HL-60/S4 treated with phorbol 12-myristate 13-acetate at 8.2 ng/mL for 4 days and 3 days (cell line): Measurements from ENCODE around the gene DLD.
"Not testable (repeated sequence)": the region's sequence is repeated elsewhere in the genome, so short reads cannot be mapped to it uniquely, and the experiment has no call there.

ENCODE experiments used
- in situ Hi-C: fragments of 300-500 bp; cut with MboI; formaldehyde crosslinking; loops from 2 replicates; pipeline ENCODE4 v1.15.0; 2022; ENCODE audit warnings: low sequenced_read_pairs

DLD gene

GRCh38 chr7:107915541-107915940, 24.6 kb downstream of the DLD start:
- in situ Hi-C loops = no loop called here

- in situ Hi-C loops = no loop called here
Observed at GRCh38 chr7:107917763-107918651, 27.0 kb downstream of the DLD start.

GRCh38 chr7:107918948-107919347, 28.0 kb downstream of the DLD start:
- in situ Hi-C loops = no loop called here

DNA sequence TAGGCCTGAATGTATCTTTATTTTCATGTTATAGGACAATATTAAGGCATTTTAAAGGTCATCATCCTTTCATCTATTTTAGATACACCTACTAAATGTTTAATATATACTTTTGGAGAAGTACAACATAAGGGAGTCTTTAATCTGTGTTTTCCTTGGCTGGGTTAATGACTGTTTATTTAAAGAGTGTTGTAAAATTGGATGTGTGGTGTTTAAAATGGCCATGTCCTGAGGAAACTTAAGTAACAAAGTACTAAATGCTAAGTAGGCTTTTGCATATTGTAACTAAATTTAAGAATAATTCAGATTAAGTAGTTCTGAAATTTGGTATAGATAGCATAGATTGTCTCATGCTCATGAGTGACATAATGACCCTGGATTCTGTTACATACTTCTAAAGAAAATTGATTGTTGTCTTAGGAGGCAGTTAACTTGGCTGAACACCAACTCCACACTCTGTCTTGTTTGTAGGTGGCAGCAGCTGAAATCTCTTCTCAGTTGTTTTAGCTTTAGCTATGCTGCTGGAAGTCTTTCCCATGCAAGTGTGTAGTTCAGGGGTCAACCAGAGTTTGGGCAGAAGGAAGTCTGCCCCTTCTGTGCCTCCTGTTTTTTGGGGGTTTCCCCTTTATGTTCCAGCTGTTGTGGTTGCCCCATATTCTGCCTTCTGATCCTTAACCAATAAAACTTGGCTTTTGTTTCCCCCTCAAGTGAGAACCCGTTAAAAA, 29.2 kb downstream of the DLD start:
- in situ Hi-C loops = no loop called here

DNA sequence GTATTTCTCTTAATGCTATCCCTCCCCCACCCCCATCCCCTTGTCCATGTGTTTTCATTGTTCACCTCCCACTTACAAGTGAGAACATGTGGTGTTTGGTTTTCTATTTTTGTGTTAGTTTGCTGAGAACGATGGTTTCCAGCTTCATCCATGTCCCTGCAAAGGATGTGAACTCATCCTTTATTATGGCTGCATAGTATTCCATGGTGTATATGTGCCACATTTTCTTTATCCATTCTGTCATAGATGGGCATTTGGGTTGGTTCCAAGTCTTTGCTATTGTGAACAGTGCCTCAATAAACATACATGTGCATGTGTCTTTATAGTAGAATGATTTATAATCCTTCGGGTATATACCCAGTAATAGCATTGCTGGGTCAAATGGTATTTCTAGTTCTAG, 30.8 kb downstream of the DLD start:
- in situ Hi-C loops = not testable (repeated sequence)

DNA sequence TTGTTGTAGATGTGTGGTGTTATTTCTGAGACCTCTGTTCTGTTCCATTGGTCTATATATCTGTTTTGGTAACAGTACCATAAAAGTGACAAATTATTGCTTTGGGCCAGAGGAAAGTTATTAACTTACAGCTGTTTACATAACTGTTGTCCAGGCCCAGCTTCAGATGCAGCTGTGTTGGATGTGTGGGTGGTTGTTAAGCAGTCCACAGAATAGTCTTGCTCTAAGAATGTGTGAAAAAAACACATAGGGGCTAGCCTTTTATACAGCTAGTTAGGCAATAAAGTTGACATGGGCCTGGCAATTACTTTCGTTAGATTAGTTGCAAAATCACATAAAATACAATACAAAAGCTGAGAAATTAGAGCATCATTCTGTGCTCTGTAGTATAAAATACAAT, 31.9 kb downstream of the DLD start:
- in situ Hi-C loops = no loop called here

GRCh38 chr7:107924841-107925504, 34.0 kb downstream of the DLD start:
- in situ Hi-C loops = no loop called here

GRCh38 chr7:107926481-107926880, 35.5 kb downstream of the DLD start:
- in situ Hi-C loops = no loop called here

DNA sequence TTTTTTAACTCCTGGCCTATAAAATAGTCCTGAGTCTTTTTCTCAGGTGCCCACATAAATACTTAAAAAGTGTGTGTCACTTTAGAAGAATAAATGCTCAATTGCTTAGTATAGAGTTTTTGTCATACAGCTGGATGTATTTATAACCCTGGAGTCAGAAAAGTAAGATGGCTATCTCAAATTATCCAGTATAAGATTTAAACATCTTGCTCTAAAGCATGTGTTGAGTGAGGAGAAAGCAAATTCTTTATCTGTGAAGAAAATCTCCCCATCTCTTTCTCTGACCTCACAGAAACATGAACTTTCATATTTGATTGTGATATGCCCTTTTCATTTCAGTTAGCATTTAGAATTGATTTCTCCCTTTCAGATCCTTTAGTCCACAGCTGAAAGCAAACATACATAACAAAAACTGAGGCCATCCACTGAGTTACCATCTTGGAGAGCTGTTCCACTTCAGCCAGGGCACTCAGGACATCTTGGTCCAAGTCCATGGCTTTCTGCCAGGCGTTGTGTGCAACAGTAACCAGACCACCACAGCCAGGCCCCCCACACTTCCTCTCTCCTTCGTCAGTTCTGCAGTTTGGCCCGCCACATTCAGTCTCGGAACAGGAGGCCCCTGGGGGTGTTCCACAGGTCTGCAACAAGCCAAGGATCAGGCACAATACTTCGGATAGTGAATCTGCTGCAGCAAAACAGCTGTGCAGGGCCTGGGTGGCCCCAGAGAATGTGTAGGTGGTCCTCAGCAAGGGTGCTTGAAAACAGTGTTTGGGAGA, 40.9 kb downstream of the DLD start:
- in situ Hi-C loops = no loop called here

DNA sequence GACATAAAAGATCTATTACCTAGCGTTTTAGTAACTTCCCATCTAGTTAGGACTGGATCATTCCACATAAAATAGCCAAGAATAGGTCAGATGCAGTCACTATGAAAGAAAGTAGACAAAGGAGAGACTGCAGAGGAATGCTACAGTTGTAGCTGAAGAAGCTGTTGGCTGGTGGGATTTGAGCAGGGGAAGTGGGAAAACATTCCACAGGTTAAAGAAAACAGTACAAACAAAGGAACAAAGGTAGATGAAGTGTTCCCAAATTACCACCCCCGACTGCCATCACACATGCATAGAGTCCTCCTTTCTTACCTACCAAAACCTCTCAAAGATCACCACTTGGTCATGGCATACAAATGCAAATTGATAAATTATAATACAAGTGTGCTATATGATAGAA, 41.8 kb downstream of the DLD start:
- in situ Hi-C loops = no loop called here

- in situ Hi-C loops = no loop called here
Observed at GRCh38 chr7:107933386-107934013, 42.5 kb downstream of the DLD start.

DNA sequence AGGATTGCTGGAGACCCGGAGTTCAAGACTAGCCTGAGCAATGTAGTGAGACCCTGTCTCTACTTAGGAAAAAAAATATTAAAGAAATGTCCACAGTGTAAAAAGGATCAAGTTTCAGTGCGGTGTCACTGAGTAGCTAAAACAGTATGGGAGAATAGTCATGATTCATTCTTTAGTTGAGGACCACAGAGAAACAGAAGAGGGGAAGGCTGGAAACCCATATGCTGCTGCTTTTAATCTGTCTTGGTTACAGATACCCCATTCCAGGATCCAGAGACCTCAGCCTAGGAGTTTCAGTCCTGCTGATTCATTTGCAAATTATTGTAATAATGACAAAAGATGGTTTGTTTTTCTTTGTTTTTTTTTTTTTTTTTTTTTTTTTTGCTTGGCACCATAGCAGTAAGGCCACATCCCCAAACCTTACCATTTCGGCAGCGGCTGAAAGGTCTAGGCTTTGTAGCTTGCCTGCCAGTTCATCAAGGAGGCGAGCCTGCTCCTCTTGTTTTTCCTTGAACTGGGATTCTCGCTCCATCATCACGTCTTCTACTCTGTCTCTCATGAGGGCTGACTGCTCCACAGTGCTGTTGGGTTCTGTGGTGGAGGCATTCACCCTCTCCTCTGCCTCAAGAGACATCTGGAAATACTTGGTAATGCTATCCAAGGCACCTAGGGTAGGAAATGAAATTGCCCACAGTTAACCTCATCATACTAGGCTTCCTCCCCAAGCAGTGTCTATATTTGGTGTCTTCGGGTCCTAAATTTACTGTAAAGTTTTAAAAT, 44.2 kb downstream of the DLD start:
- in situ Hi-C loops = no loop called here

GRCh38 chr7:107936312-107936711, 45.3 kb downstream of the DLD start:
- in situ Hi-C loops = no loop called here

DNA sequence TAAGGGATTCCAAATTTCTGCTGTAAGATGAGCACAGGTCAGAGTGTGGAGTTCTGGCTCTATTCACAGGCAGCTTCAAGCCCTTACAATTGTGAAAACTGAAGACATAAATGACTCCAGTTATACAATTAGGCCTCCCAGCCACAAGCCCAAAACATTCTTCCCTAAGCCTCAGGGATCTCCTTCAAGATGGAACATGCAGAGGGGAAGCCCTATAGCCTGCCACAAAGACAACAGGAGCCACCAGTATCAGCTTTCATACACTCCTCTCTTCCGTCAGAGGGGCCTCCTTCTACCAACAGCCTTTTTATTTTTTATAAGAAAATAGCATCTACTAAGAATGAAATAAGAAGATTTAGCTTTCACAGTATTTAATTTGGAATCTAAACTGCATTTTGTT, 46.5 kb downstream of the DLD start:
- in situ Hi-C loops = no loop called here

GRCh38 chr7:107938456-107939250, 47.7 kb downstream of the DLD start:
- in situ Hi-C loops = no loop called here

- in situ Hi-C loops = no loop called here
Observed at GRCh38 chr7:107939573-107940489, 48.8 kb downstream of the DLD start.

GRCh38 chr7:107940951-107941350, 50.0 kb downstream of the DLD start:
- in situ Hi-C loops = no loop called here

DNA sequence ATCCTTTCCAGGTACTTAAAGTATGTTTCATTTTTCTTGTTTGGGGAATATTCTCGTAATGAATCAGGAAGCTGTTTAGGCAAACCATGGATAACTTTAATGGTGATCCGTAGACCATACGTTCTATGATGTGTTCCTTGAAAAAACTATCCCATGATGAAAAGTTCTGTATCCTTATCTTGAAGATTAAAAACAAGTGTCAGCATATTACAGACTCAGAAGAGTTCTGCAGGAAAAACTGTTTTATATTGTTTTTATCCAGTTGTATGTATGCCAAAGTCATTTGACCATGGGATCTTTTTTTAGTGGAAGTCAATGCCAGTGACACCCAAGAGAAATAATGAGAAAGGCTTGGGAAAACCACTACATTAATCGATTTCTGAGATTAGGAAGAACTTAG, 52.0 kb downstream of the DLD start:
- in situ Hi-C loops = no loop called here
